IMR-90 (cell line): ENCODE measurements around the gene MELTF. TPM values are rescaled to one million over a fixed set of nuclear protein-coding genes. Genes with fewer than 3 reads are reported as not detected.

Source experiments
- ATAC-seq: fragments of 200-7000 bp; cut with Tn5 transposase; 2 replicates; pipeline ENCODE4 v1.9.1; 2020; ENCODE audit warnings: low read depth, mild to moderate bottlenecking, moderate library complexity
- BruUV-seq: library from RNA; stranded (reverse); fragments of 400-500 nt; replicated peaks from 2 replicates; lab custom pipeline; 2021; lab: Mats Ljungman, UMichigan
- CTCF ChIA-PET: fragments of 300-600 bp; formaldehyde crosslinking; extraction: SDS; loops from one replicate; lab custom pipeline; 2021; ENCODE audit warnings: antibody characterized with exemption; lab: Yijun Ruan, JAX
- POLR2A ChIA-PET: fragments of 300-600 bp; sonication (Branson Sonifier 250); formaldehyde crosslinking; loops from one replicate; lab custom pipeline; 2022; ENCODE audit warnings: antibody characterized with exemption; ENCODE audit not compliant: unreplicated experiment; lab: Charles Lee
- DNase-seq: peaks from one replicate; pipeline ENCODE4 v3.0.0; 2013
- H2AFZ ChIP-seq: replicated peaks from 2 replicates; pipeline ENCODE3; 2013; ENCODE audit warnings: low read length, mild to moderate bottlenecking; ENCODE audit not compliant: poor library complexity
- H2AK5ac ChIP-seq: 2 replicates; pipeline ENCODE4 v1.6.1; 2013; ENCODE audit warnings: low read depth, low read length, inconsistent platforms
- H2AK9ac ChIP-seq: replicated peaks from 2 replicates; pipeline ENCODE3; 2013; ENCODE audit warnings: mild to moderate bottlenecking, low read depth, low read length, moderate library complexity; ENCODE audit not compliant: poor library complexity
- H2BK120ac ChIP-seq: 2 replicates; pipeline ENCODE4 v1.6.1; 2013; ENCODE audit warnings: low read depth, low read length, inconsistent platforms
- H2BK15ac ChIP-seq: 3 replicates; pipeline ENCODE4 v1.6.1; 2013; ENCODE audit warnings: low read depth, low read length, inconsistent platforms
- H2BK20ac ChIP-seq: 2 replicates; pipeline ENCODE4 v1.6.1; 2013; ENCODE audit warnings: low read depth, mild to moderate bottlenecking, inconsistent platforms, low read length, moderate library complexity
- H2BK5ac ChIP-seq: 2 replicates; pipeline ENCODE4 v1.6.1; 2013; ENCODE audit warnings: mild to moderate bottlenecking, low read depth, low read length, inconsistent platforms; ENCODE audit not compliant: poor library complexity, severe bottlenecking
- H3K14ac ChIP-seq: replicated peaks from 2 replicates; pipeline ENCODE4 v1.6.1; 2013; ENCODE audit warnings: low read depth, low read length, inconsistent platforms
- H3K18ac ChIP-seq: 2 replicates; pipeline ENCODE4 v1.6.1; 2013; ENCODE audit warnings: low read depth, low read length, control low read depth
- H3K23ac ChIP-seq: 2 replicates; pipeline ENCODE4 v1.6.1; 2013; ENCODE audit warnings: low read depth, low read length, inconsistent platforms
- H3K27ac ChIP-seq: 2 replicates; pipeline ENCODE4 v1.5.1; 2013; ENCODE audit warnings: mild to moderate bottlenecking, control low read depth, low read length; ENCODE audit not compliant: insufficient read depth
- H3K27me3 ChIP-seq: 2 replicates; pipeline ENCODE4 v1.6.1; 2013; ENCODE audit warnings: low read length; ENCODE audit not compliant: control insufficient read depth, insufficient read depth
- H3K36me3 ChIP-seq: 2 replicates; pipeline ENCODE4 v1.6.1; 2013; ENCODE audit warnings: low read length, mixed read lengths; ENCODE audit not compliant: control insufficient read depth, insufficient read depth
- H3K4ac ChIP-seq: 2 replicates; pipeline ENCODE4 v1.6.1; 2013; ENCODE audit warnings: low read depth, low read length, inconsistent platforms
- H3K4me1 ChIP-seq: 2 replicates; pipeline ENCODE4 v1.6.1; 2013; ENCODE audit warnings: low read length, mixed read lengths; ENCODE audit not compliant: control insufficient read depth, insufficient read depth
- H3K4me2 ChIP-seq: 2 replicates; pipeline ENCODE4 v1.6.1; 2013; ENCODE audit warnings: low read depth, mild to moderate bottlenecking, control low read depth, low read length, moderate library complexity
- H3K4me3 ChIP-seq: 2 replicates; pipeline ENCODE4 v1.5.1; 2013; ENCODE audit warnings: low read depth, mild to moderate bottlenecking, control low read depth, low read length, moderate library complexity; ENCODE audit not compliant: insufficient read depth
- H3K56ac ChIP-seq: 2 replicates; pipeline ENCODE4 v1.6.1; 2013; ENCODE audit warnings: low read length, inconsistent platforms; ENCODE audit not compliant: insufficient read depth; ENCODE audit errors: extremely low read depth
- H3K79me1 ChIP-seq, 2 experiments: 2 replicates each; pipeline ENCODE4 v1.6.1; 2013; ENCODE audit warnings: low read length in 2 of 2, inconsistent platforms in 1 of 2, low read depth in 1 of 2
- H3K9ac ChIP-seq: 2 replicates; pipeline ENCODE4 v1.6.1; 2013; ENCODE audit warnings: low read depth, low read length, control low read depth
- H3K9me1 ChIP-seq: 2 replicates; pipeline ENCODE4 v1.6.1; 2013; ENCODE audit warnings: low read length, inconsistent platforms; ENCODE audit not compliant: insufficient read depth
- H3K9me3 ChIP-seq: 2 replicates; pipeline ENCODE4 v1.6.1; 2013; ENCODE audit warnings: low read length; ENCODE audit not compliant: control insufficient read depth, insufficient read depth
- H4K20me1 ChIP-seq: 2 replicates; pipeline ENCODE4 v1.6.1; 2013; ENCODE audit warnings: low read length, inconsistent platforms; ENCODE audit not compliant: insufficient read depth
- H4K5ac ChIP-seq: 2 replicates; pipeline ENCODE4 v1.6.1; 2013; ENCODE audit warnings: mild to moderate bottlenecking, low read depth, low read length, control low read depth
- H4K8ac ChIP-seq, 2 experiments: 2 replicates each; pipeline ENCODE4 v1.6.1; 2013; ENCODE audit warnings: low read depth in 2 of 2, low read length in 2 of 2, control low read depth in 1 of 2, inconsistent platforms in 1 of 2
- H4K91ac ChIP-seq: 2 replicates; pipeline ENCODE4 v1.6.1; 2013; ENCODE audit warnings: low read depth, low read length, inconsistent platforms; ENCODE audit not compliant: insufficient read depth
- CTCF ChIP-seq: conservative IDR thresholded peaks from 2 replicates; pipeline ENCODE4 v1.5.1; 2012; ENCODE audit warnings: mild to moderate bottlenecking, low read depth, low read length, improper control_type of control experiment
- FOS ChIP-seq: fragments of 150-350 bp; IDR thresholded peaks from 2 replicates; pipeline ENCODE4 v1.6.1; 2016; ENCODE audit warnings: low read depth, low read length
- RAD21 ChIP-seq: IDR thresholded peaks from 2 replicates; pipeline ENCODE4 v1.6.1; 2012; ENCODE audit warnings: low read length, improper control_type of control experiment
- SMC3 ChIP-seq: fragments of 150-350 bp; IDR thresholded peaks from 2 replicates; pipeline ENCODE4 v1.6.1; 2016; ENCODE audit warnings: low read depth, mild to moderate bottlenecking, antibody characterized with exemption, low read length, moderate library complexity
- WGBS, 2 experiments: methylation state at CpG; one replicate each; pipeline versions ENCODE4 v1.1.5 to v1.1.7; 2013; ENCODE audit warnings: missing lambda C conversion rate in 2 of 2; ENCODE audit not compliant: insufficient read length in 1 of 2; ENCODE audit errors: extremely low coverage in 2 of 2; 5-methylcytosine and 5-hydroxymethylcytosine counted together
- dilution Hi-C: fragments of 300-500 bp; cut with HindIII; formaldehyde crosslinking; loops from one replicate; pipeline ENCODE4 v1.14.3; 2018; ENCODE audit warnings: low sequenced_read_pairs; ENCODE audit not compliant: unreplicated experiment
- in situ Hi-C: fragments of 300-500 bp; cut with MboI; formaldehyde crosslinking; loops from 3 replicates; pipeline ENCODE4 v1.14.3; 2019; ENCODE audit warnings: low sequenced_read_pairs, inconsistent platforms, mixed read lengths
- intact Hi-C: fragments of 100-400 bp; cut with micrococcal nuclease; formaldehyde crosslinking; loops from 2 replicates; pipeline ENCODE4 v1.10.0; 2022
- polyA plus RNA-seq, 3 experiments: library from polyadenylated mRNA; depleted of rRNA; stranded (reverse); fragments of >200 nt; gene quantifications; 2 replicates each; pipeline ENCODE4 v1.2.3, GENCODE V29; 2012; ENCODE audit warnings: low replicate concordance in 1 of 3
- total RNA-seq: library from RNA; depleted of rRNA; stranded (reverse); fragments of >200 nt; gene quantifications from 2 replicates; pipeline ENCODE4 v1.2.3, GENCODE V29; 2012

MELTF gene
- total and polyA plus RNA-seq, 2 of the 4 experiments (the other 2 are of a cell fraction): 0.18 to 0.50 TPM

GRCh38 chr3:197011780-197012539 lies 17.7 kb downstream of the MELTF start:
- H4K20me1 ChIP-seq: no peaks in the 10 kb centered on the region
- no peak overlapping the region for H3K14ac ChIP-seq
- no peak overlapping the region for H3K27ac ChIP-seq
- ChIA-PET POLR2A (no interaction called here), CTCF (no interaction called here)
- H2AK9ac ChIP-seq: peak overlapping the region; percentile 13
- H4K91ac ChIP-seq: no peak overlapping the region
- ATAC-seq (no peak), DNase-seq (no peak)
- peaks cover 2% of the 10 kb centered on the region; the same call in 1 of the 2 replicates for H3K9me3 ChIP-seq
- H2BK15ac ChIP-seq: no peak overlapping the region
- no peak overlapping the region for H2BK5ac ChIP-seq
- dilution Hi-C loops (no loop called here), intact Hi-C loops (no loop called here), in situ Hi-C loops (no loop called here)
- WGBS, 2 experiments: 79% methylated on average over 18 of the region's 25 CpGs; no CpG with 5 or more reads in 1 of the 2 experiments
- H3K36me3 ChIP-seq: no peaks in the 10 kb centered on the region
- H3K4me1 ChIP-seq: no peaks in the 10 kb centered on the region
- no peak overlapping the region for H3K56ac ChIP-seq
- H2BK120ac ChIP-seq: no peak overlapping the region
- no peak for TF ChIP-seq FOS
- no peak for TF ChIP-seq CTCF
- TF ChIP-seq SMC3: no peak
- TF ChIP-seq RAD21: no peak
- no peak overlapping the region for H3K4me2 ChIP-seq
- peaks cover 15% of the 10 kb centered on the region for H3K27me3 ChIP-seq
- no peak overlapping the region for H3K18ac ChIP-seq
- no peak overlapping the region for H3K9ac ChIP-seq
- H3K4ac ChIP-seq: no peak overlapping the region
- no peak overlapping the region for H4K5ac ChIP-seq
- no peaks in the 10 kb centered on the region for H3K9me1 ChIP-seq
- H4K8ac ChIP-seq: no peak overlapping the region
- BruUV-seq: no TSS peak
- H2BK20ac ChIP-seq: no peak overlapping the region
- H2AFZ ChIP-seq: peak overlapping the region; percentile 63
- H3K79me1 ChIP-seq: no peaks in the 10 kb centered on the region
- no peak overlapping the region for H3K4me3 ChIP-seq
- H3K23ac ChIP-seq: no peak overlapping the region
- H2AK5ac ChIP-seq: no peak overlapping the region
